ENCODE data around the gene FABP2.
"Not testable (repeated sequence)": the region's sequence is repeated elsewhere in the genome, so short reads cannot be mapped to it uniquely, and the experiment has no call there.

Gene FABP2

GRCh38 chr4:119310826-119311225, 11.1 kb downstream of the FABP2 start:
- no peak for DNase-seq (ENCODE audit: low spot score)

- no peak for DNase-seq (ENCODE audit: low spot score)
These were observed 14.3 kb downstream of the FABP2 start for GRCh38 chr4:119307606-119308005.

GRCh38 chr4:119304431-119304830, 17.5 kb downstream of the FABP2 start:
- no peak for DNase-seq (ENCODE audit: low spot score)

DNA sequence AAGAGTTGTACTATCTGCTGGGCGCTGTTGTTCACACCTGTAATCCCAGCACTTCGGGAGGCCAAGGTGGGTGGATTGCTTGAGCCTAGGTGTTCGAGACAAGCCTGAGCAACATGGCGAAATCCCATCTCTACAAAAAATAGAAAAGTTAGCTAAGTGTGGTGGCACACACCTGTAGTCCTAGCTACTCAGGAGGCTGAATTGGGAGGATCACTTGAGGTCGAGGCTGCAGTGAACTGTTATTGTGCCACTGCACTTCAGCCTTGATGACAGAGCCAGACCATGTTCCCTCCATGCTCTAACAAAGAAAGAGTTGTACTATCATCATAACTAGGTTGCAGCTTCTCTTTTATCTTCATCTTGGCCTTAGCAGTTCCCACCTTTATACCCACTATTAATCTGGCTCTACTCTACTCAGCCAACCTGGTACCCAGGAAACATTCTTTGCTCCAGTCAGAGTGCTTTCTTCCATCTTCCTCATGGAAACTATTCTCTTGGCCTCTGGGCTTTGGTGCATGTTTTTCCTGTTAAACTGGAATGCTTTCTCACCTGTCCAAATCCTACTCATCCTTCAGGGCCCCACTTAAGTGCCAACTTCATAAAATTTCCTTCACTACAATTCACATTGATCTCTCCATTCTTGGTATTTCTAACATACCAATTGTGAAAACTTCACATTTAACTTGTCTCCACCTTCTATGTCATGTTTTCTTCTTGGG, 18.2 kb downstream of the FABP2 start:
- DNase-seq (ENCODE audit: low spot score): no peak

DNA sequence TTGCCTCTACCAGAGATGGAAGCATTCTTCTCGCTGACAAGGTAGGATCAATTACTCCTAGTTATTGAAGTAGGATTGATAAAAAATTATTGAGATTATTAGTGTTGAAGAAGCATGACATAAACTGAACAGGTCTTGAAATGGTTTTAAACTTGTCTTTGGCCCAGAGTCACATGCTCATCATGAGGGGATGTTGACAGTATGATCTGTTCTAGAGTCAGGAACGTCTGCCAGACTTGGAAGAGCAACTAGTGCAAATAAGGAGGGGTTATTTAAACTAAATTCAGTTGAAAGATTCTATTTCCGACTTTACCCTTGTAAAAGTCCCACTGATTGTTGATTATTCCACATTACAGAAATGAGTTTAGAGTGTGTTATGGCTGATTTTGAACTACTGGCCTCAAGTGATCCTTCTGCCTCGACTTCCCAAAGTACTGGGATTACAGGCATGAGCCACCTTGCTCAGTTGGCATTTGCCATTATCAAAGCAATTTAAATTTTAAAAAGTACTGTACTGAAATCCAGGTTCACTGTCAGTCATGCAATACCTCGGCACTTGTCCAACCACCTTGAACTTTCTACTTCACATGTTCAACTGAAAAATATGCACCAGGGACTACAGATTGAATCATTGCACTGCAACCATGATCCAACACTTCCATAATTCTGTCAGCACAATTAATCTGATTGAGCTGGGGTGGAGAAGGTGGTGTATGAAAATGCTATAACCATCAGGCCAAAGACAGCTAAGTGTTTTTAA, 19.7 kb downstream of the FABP2 start:
- DNase-seq (ENCODE audit: low spot score): no peak

DNA sequence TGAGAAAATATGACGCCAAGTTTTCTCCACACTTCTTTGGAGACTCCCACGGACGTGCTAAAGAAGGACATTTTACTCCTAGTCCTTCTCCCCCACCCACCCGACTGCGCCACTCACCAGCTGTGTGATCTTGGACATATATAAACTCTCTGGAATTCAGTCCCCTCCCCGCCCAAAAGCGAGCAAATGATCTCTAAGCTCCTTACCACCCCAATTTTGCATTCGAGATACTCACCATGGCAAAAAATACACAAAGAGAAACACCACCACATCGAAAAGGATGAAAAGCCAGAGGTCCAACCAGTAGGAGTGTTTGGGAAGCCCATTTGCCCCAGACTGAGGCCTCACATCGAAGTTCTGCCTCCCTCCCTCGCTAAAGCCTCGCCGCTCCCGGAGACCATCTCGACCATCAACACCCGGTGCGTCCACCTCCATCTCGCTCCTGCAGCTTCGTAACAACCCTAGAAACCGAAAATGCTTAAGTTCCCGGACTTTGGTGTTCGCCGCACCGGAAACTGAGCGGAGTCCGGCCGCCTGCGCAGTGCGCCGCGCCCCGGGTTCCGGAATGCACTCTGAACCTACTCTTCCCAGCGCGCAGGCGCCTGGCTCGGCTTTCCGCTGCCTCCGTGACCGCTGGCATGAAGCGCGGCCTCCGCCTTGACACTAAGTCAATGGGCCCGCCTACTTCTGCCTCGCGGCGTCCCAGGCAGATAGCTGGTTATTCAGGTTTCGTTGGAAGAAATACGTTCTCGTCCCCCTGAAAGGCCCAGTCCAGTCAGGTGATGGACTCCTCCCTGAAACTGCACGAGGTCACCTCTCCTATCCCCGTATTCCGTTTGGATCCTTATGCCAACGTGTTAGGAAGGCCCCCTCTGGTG, 21.6 kb downstream of the FABP2 start:
- DNase-seq (ENCODE audit: low spot score): peak; percentile 55

DNA sequence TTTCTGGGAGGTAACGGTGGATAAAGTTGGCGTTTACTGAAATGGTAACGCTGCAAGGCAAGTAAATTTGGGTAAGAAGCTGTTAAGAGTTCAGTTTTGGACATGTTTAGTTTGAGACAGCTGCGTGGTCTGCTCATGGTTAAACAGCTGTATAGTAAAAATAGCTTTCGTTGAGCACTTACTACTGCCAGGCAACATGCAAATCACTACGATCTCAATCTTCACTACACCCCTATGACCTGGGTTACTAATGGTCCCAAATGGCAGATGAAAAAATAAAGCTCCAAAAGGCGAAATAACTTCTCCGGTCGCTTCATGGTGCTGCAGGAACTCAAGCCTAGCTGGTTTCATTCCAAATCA, 22.2 kb downstream of the FABP2 start:
- DNase-seq (ENCODE audit: low spot score): no peak

- DNase-seq (ENCODE audit: low spot score): no peak
These were observed 22.7 kb downstream of the FABP2 start for GRCh38 chr4:119299260-119299671.

- no peak for DNase-seq (ENCODE audit: low spot score)
These were observed 24.1 kb downstream of the FABP2 start for GRCh38 chr4:119297795-119298194.

- DNase-seq (ENCODE audit: low spot score): no peak
These were observed 25.6 kb downstream of the FABP2 start for GRCh38 chr4:119296356-119296755.

GRCh38 chr4:119290598-119290997, 31.3 kb downstream of the FABP2 start:
- no peak for DNase-seq (ENCODE audit: low spot score)

GRCh38 chr4:119289313-119289712, 32.6 kb downstream of the FABP2 start:
- no peak for DNase-seq (ENCODE audit: low spot score)

DNA sequence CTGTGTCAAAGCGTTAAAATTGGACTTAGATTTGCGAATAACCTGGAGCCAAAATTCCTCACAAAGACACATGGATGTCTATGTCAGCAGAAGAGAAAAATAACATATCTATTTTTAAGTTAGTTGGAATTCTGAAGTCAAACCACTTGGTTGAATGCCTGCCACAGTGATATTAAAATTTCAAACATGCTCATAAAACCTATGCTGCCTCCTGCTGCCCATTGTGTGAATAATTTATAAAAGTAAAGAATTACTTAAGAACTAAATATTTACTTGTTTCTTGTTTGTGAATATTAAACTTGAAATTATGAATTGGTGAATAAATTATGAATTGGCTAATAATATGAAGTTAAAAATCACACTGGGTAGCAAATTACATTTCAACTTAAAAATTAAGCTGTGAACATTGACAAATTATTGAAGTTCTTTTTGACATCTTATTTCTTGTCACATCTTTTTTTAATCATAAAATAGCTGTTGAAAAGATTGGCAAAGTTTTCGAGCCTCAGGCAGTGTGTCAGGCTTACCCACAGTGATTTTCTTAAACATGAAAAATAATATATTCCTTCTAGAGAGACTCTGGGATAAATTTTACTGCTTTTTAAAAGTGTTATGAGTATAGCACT, 35.4 kb downstream of the FABP2 start:
- no peak for DNase-seq (ENCODE audit: low spot score)

DNA sequence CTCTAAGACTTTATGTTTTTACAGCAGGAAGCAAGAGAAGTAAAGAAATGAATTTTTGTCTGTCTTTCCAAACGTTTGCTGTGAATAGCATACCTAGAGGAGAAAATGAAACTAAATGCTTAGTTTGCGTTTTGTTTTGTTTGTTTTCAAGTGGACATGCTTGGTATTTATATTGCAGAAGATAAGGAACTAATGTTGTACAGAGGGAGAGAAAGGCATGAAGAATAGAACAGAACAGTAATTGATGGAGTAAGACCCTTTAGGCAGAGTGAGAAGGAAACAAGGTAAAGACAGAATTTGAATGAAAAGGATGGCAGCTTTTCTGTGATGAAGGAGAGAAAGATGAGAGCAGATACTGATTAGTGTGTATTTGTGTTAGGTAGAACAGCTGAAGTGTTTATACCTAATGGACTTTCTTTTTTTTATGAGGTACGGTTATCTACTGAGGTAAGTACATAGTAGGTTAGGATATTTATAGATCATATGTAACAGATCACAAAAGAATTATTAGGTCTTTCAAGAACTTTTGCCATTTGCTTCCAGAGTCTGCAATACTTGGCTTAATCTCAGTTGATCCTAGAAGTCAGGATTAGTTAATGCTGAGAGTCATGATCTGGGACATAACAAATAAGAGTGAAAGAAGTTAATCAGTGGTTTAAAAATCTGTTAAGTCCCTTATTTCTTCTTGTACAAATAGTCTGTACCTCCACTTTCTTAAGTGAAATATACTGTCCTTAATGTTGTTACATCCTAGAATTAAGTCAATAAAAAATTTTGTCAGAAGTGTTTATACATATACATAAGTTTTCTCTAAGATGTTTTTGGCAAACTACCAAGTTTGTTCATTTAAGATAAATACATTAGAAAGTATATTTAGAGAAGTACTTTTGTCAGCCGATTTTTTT, 36.8 kb downstream of the FABP2 start:
- no peak for DNase-seq (ENCODE audit: low spot score)

DNA sequence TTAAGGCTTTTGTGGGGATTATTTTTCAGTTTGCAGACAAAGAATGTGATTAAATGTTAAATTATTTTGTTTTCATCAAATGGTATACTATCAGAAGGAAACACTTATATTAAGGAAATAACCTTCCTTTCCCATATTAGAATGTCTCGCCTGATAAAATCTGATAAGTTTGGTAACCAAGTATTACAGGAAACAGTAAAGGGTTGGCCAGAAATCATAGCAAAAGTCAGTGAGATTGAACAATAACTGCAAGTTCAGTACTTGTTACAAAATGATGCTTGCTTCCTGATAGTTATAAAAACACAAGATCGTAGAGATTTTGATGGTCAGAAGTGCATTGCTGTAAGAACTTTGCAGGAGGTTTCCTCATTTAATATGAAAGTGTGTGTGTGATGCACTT, 40.5 kb downstream of the FABP2 start:
- DNase-seq (ENCODE audit: low spot score): no peak

- DNase-seq (ENCODE audit: low spot score): not testable (repeated sequence)
These were observed 42.0 kb downstream of the FABP2 start for GRCh38 chr4:119279945-119280344.

- not testable (repeated sequence) for DNase-seq (ENCODE audit: low spot score)
These were observed 42.4 kb downstream of the FABP2 start for GRCh38 chr4:119279541-119279940.

- no peak for DNase-seq (ENCODE audit: low spot score)
These were observed 50.4 kb downstream of the FABP2 start for GRCh38 chr4:119271361-119272085.

- DNase-seq (ENCODE audit: low spot score): no peak
These were observed 53.5 kb downstream of the FABP2 start for GRCh38 chr4:119268466-119268865.

All from HuH-7 (cell line).